Measurements from ENCODE around the gene TCIRG1.

DNA sequence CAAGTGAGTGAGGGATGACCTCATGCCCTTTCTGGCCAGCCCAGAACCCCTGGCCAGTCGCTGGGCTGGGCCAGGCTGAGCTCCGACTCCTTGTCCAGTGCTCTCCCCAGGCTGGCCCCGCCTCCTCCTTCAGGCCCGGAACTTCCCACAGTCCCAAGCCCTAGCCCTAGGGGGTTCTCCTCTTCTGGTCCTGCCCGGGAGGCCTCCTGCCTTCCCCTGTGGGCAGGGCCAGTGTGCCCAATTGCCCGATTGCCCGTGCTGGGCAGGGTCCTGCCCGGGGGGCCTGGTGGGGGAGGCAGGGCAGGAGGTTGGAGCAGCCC is 4.2 kb downstream of the TCIRG1 start:
- TF ChIP-seq GATA2 (IDR thresholded peaks at IDR 0.05; ENCODE audit: low read depth, low read length), result no peak
- no peak for TF ChIP-seq GATA3 (IDR thresholded peaks at IDR 0.05; ENCODE audit: low read depth, low read length)

Measured in SH-SY5Y (cell line).